ENCODE measurements around the gene IL1R2. TPM values are rescaled to one million over a fixed set of nuclear protein-coding genes. Genes with fewer than 3 reads are reported as not detected.

IL1R2 gene
- 10 to 100 TPM in 1 of 2 donors, 1 to 10 TPM in 1; 6.9 to 11.4 TPM for total RNA-seq

GRCh38 chr2:101991721-101992145 lies at the start of gene IL1R2:
IL1R2 (plus strand) TSS chr2:101991960; CDS start chr2:102008576, 16,616 bp downstream.
- no peaks in the 10 kb centered on the region for H3K9me3 ChIP-seq
- no peaks in the 10 kb centered on the region for H3K4me1 ChIP-seq (replicated peaks)
- H3K4me3 ChIP-seq, result no peak within 1 kb of the TSS
- TF ChIP-seq POLR2AphosphoS5 (IDR thresholded peaks at IDR 0.05) (peak; percentile 31), CTCF (IDR thresholded peaks at IDR 0.05) (peak in 1 of 4 experiments; percentile 23), POLR2A (IDR thresholded peaks at IDR 0.05) (no peak)
- no peaks in the 10 kb centered on the region for H3K27me3 ChIP-seq (replicated peaks; ENCODE audit: insufficient read depth)
- no peak within 1 kb of the TSS for H3K27ac ChIP-seq
- H3K36me3 ChIP-seq, result no peaks in the 10 kb centered on the region
- 23% methylated on average over 8 of the region's 8 CpGs for WGBS
- DNase-seq (ENCODE audit: low spot score), result peak; percentile 50
- intact Hi-C loops (cut with DNase I), result no loop called here

- Histone ChIP-seq H3K27me3 (replicated peaks; ENCODE audit: insufficient read depth) (no peaks in the 10 kb centered on the region), H3K36me3 (no peaks in the 10 kb centered on the region), H3K4me3 (no peak overlapping the region), H3K9me3 (no peaks in the 10 kb centered on the region), H3K27ac (no peak overlapping the region), H3K4me1 (replicated peaks) (no peaks in the 10 kb centered on the region)
- TF ChIP-seq CTCF (IDR thresholded peaks at IDR 0.05), result no peak
- no peak for TF ChIP-seq POLR2A (IDR thresholded peaks at IDR 0.05)
- no peak for TF ChIP-seq POLR2AphosphoS5 (IDR thresholded peaks at IDR 0.05)
- DNase-seq (ENCODE audit: low spot score), result no peak
- intact Hi-C loops (cut with DNase I), result no loop called here
- WGBS, result 85% methylated on average over 3 of the region's 3 CpGs
These were observed 48.9 kb upstream of the IL1R2 start for GRCh38 chr2:101942851-101943250.

GRCh38 chr2:101946372-101947039 lies 45.3 kb upstream of the IL1R2 start:
- H3K27me3 ChIP-seq (replicated peaks; ENCODE audit: insufficient read depth), result no peaks in the 10 kb centered on the region
- TF ChIP-seq POLR2AphosphoS5 (IDR thresholded peaks at IDR 0.05), result no peak
- TF ChIP-seq POLR2A (IDR thresholded peaks at IDR 0.05), result no peak
- H3K36me3 ChIP-seq, result no peaks in the 10 kb centered on the region
- H3K27ac ChIP-seq, result no peak overlapping the region
- H3K9me3 ChIP-seq, result no peaks in the 10 kb centered on the region
- intact Hi-C loops (cut with DNase I), result no loop called here
- H3K4me1 ChIP-seq (replicated peaks), result no peaks in the 10 kb centered on the region
- DNase-seq (ENCODE audit: low spot score), result no peak
- 76% methylated on average over 3 of the region's 3 CpGs for WGBS
- H3K4me3 ChIP-seq, result no peak overlapping the region

GRCh38 chr2:101947374-101947773 lies 44.4 kb upstream of the IL1R2 start:
- H3K4me3 ChIP-seq, result no peak overlapping the region
- H3K27ac ChIP-seq, result no peak overlapping the region
- no peak for DNase-seq (ENCODE audit: low spot score)
- intact Hi-C loops (cut with DNase I), result no loop called here
- no peaks in the 10 kb centered on the region for H3K4me1 ChIP-seq (replicated peaks)
- no peaks in the 10 kb centered on the region for H3K9me3 ChIP-seq
- WGBS, result 82% methylated on average over 3 of the region's 3 CpGs
- H3K36me3 ChIP-seq, result no peaks in the 10 kb centered on the region
- H3K27me3 ChIP-seq (replicated peaks; ENCODE audit: insufficient read depth), result no peaks in the 10 kb centered on the region
- TF ChIP-seq CTCF (IDR thresholded peaks at IDR 0.05) (no peak), POLR2AphosphoS5 (IDR thresholded peaks at IDR 0.05) (no peak), POLR2A (IDR thresholded peaks at IDR 0.05) (no peak)

- H3K9me3 ChIP-seq, result no peaks in the 10 kb centered on the region
- H3K27me3 ChIP-seq (replicated peaks; ENCODE audit: insufficient read depth), result no peaks in the 10 kb centered on the region
- intact Hi-C loops (cut with DNase I), result no loop called here
- no peak for TF ChIP-seq POLR2A (IDR thresholded peaks at IDR 0.05)
- no peak for TF ChIP-seq CTCF (IDR thresholded peaks at IDR 0.05)
- no peak for TF ChIP-seq POLR2AphosphoS5 (IDR thresholded peaks at IDR 0.05)
- H3K4me1 ChIP-seq (replicated peaks), result no peaks in the 10 kb centered on the region
- no peak overlapping the region for H3K4me3 ChIP-seq
- no peaks in the 10 kb centered on the region for H3K36me3 ChIP-seq
- no peak overlapping the region for H3K27ac ChIP-seq
- no peak for DNase-seq (ENCODE audit: low spot score)
These were observed 43.1 kb upstream of the IL1R2 start for GRCh38 chr2:101948625-101949155.

Data from prostate gland (tissue), 2 donors.